ENCODE results near the gene PEX11G.
"Not testable (repeated sequence)": the region's sequence is repeated elsewhere in the genome, so short reads cannot be mapped to it uniquely, and the experiment has no call there.

Gene PEX11G

GRCh38 chr19:7441468-7442146 lies 47.2 kb downstream of the PEX11G start:
- no peaks in the 10 kb centered on the region for H3K27me3 ChIP-seq (ENCODE audit: control insufficient read depth, insufficient read depth, low read length)
- no peak overlapping the region for H2AFZ ChIP-seq
- no peak overlapping the region for H3K4me2 ChIP-seq (ENCODE audit: low read length)
- H3K9ac ChIP-seq = no peak overlapping the region
- H3K27ac ChIP-seq = no peak overlapping the region
- no peaks in the 10 kb centered on the region for H3K9me3 ChIP-seq (ENCODE audit: control insufficient read depth, low read length)
- H3K36me3 ChIP-seq (ENCODE audit: control insufficient read depth, insufficient read depth, low read length) = no peaks in the 10 kb centered on the region
- no peaks in the 10 kb centered on the region for H3K4me1 ChIP-seq
- H3K79me2 ChIP-seq = peaks cover 3% of the 10 kb centered on the region
- no peak for TF ChIP-seq CTCF (IDR thresholded peaks at IDR 0.05)
- H3K4me3 ChIP-seq (ENCODE audit: low read depth, low read length) = no peak overlapping the region

- Histone ChIP-seq H3K27me3 (ENCODE audit: control insufficient read depth, insufficient read depth, low read length) (no peaks in the 10 kb centered on the region), H3K36me3 (ENCODE audit: control insufficient read depth, insufficient read depth, low read length) (no peaks in the 10 kb centered on the region), H3K9me3 (ENCODE audit: control insufficient read depth, low read length) (no peaks in the 10 kb centered on the region), H3K27ac (no peak overlapping the region), H2AFZ (no peak overlapping the region), H3K4me3 (ENCODE audit: low read depth, low read length) (no peak overlapping the region), H3K9ac (no peak overlapping the region), H3K4me2 (ENCODE audit: low read length) (no peak overlapping the region), H3K79me2 (peaks cover 7% of the 10 kb centered on the region), H3K4me1 (no peaks in the 10 kb centered on the region)
- TF ChIP-seq CTCF (IDR thresholded peaks at IDR 0.05) = no peak
These were observed 48.5 kb downstream of the PEX11G start for GRCh38 chr19:7440188-7440975.

- H2AFZ ChIP-seq = no peak overlapping the region
- no peak for TF ChIP-seq CTCF (IDR thresholded peaks at IDR 0.05)
- H3K79me2 ChIP-seq = peaks cover 5% of the 10 kb centered on the region
- no peak overlapping the region for H3K4me2 ChIP-seq (ENCODE audit: low read length)
- no peaks in the 10 kb centered on the region for H3K27me3 ChIP-seq (ENCODE audit: control insufficient read depth, insufficient read depth, low read length)
- H3K4me1 ChIP-seq = no peaks in the 10 kb centered on the region
- H3K9ac ChIP-seq = no peak overlapping the region
- H3K36me3 ChIP-seq (ENCODE audit: control insufficient read depth, insufficient read depth, low read length) = no peaks in the 10 kb centered on the region
- H3K9me3 ChIP-seq (ENCODE audit: control insufficient read depth, low read length) = no peaks in the 10 kb centered on the region
- no peak overlapping the region for H3K4me3 ChIP-seq (ENCODE audit: low read depth, low read length)
- no peak overlapping the region for H3K27ac ChIP-seq
These were observed 53.2 kb downstream of the PEX11G start for GRCh38 chr19:7435586-7435985.

- Histone ChIP-seq H3K27me3 (ENCODE audit: control insufficient read depth, insufficient read depth, low read length) (no peaks in the 10 kb centered on the region), H3K79me2 (peaks cover 8% of the 10 kb centered on the region)
- no peak for TF ChIP-seq CTCF (IDR thresholded peaks at IDR 0.05)
These were observed 54.4 kb downstream of the PEX11G start for GRCh38 chr19:7434391-7434790.

GRCh38 chr19:7433456-7433855 lies 55.4 kb downstream of the PEX11G start:
- H2AFZ ChIP-seq; H3K36me3 ChIP-seq (ENCODE audit: control insufficient read depth, insufficient read depth, low read length); H3K9ac ChIP-seq; H3K4me1 ChIP-seq; H3K4me3 ChIP-seq (ENCODE audit: low read depth, low read length); H3K4me2 ChIP-seq (ENCODE audit: low read length); H3K27me3 ChIP-seq (ENCODE audit: control insufficient read depth, insufficient read depth, low read length); H3K27ac ChIP-seq; H3K9me3 ChIP-seq (ENCODE audit: control insufficient read depth, low read length): not testable (repeated sequence)
- peaks cover 13% of the 10 kb centered on the region for H3K79me2 ChIP-seq

More at GRCh38 chr19:7434391-7434790, 54.4 kb downstream of the PEX11G start:
- no peak overlapping the region for H3K4me2 ChIP-seq (ENCODE audit: low read length)
- H3K9ac ChIP-seq = no peak overlapping the region
- no peak overlapping the region for H2AFZ ChIP-seq
- no peaks in the 10 kb centered on the region for H3K9me3 ChIP-seq (ENCODE audit: control insufficient read depth, low read length)
- H3K4me3 ChIP-seq (ENCODE audit: low read depth, low read length) = no peak overlapping the region
- H3K27ac ChIP-seq = no peak overlapping the region
- H3K4me1 ChIP-seq = no peaks in the 10 kb centered on the region
- no peaks in the 10 kb centered on the region for H3K36me3 ChIP-seq (ENCODE audit: control insufficient read depth, insufficient read depth, low read length)
